PC-3 (cell line): ENCODE measurements around the gene GAPDH. TPM values are rescaled to one million over a fixed set of nuclear protein-coding genes. Genes with fewer than 3 reads are reported as not detected.

Source experiments
- ATAC-seq: fragments of 200-7000 bp; cut with Tn5 transposase; 2 replicates; pipeline ENCODE4 v1.9.1; 2020; ENCODE audit warnings: mild to moderate bottlenecking, moderate library complexity
- BruUV-seq: library from RNA; stranded (reverse); fragments of 400-500 nt; replicated peaks from 2 replicates; lab custom pipeline; 2021; lab: Mats Ljungman, UMichigan
- CTCF ChIA-PET: fragments of 300-600 bp; sonication (Branson Sonifier 250); formaldehyde crosslinking; loops from one replicate; lab custom pipeline; 2022; ENCODE audit warnings: antibody characterized with exemption; lab: Charles Lee
- POLR2A ChIA-PET: fragments of 300-600 bp; sonication (Branson Sonifier 250); formaldehyde crosslinking; loops from one replicate; lab custom pipeline; 2022; ENCODE audit warnings: antibody characterized with exemption; ENCODE audit not compliant: unreplicated experiment; lab: Charles Lee
- DNase-seq: peaks from one replicate; pipeline ENCODE4 v3.0.0-alpha.2; 2015
- H2AFZ ChIP-seq: fragments of 300-600 bp; sonication (generic); 2 replicates; pipeline ENCODE4 v1.6.0; 2016; ENCODE audit warnings: antibody characterized with exemption, low read length
- H3F3A ChIP-seq: fragments of 300-600 bp; sonication (generic); one replicate; pipeline ENCODE4 v1.6.0; 2017; ENCODE audit warnings: antibody characterized with exemption, low read length, control low read depth, mild to moderate bottlenecking; ENCODE audit not compliant: unreplicated experiment
- H3K27ac ChIP-seq: fragments of 300-600 bp; sonication (generic); 2 replicates; pipeline ENCODE4 v1.5.1; 2016; ENCODE audit warnings: mild to moderate bottlenecking, low read length
- H3K27me3 ChIP-seq: fragments of 300-600 bp; sonication (generic); 2 replicates; pipeline ENCODE4 v1.6.1; 2016; ENCODE audit warnings: low read length, mixed read lengths
- H3K36me3 ChIP-seq: fragments of 300-600 bp; sonication (generic); 2 replicates; pipeline ENCODE4 v1.6.1; 2016; ENCODE audit warnings: low read depth, mixed run types, low read length, mixed read lengths
- H3K4me1 ChIP-seq: fragments of 300-600 bp; sonication (generic); 2 replicates; pipeline ENCODE4 v1.5.1; 2016; ENCODE audit warnings: low read length; ENCODE audit not compliant: insufficient read depth
- H3K4me2 ChIP-seq: fragments of 300-600 bp; sonication (generic); 2 replicates; pipeline ENCODE4 v1.6.0; 2016; ENCODE audit warnings: low read length
- H3K4me3 ChIP-seq: fragments of 300-600 bp; sonication (generic); 2 replicates; pipeline ENCODE4 v1.5.1; 2016; ENCODE audit warnings: mild to moderate bottlenecking, low read length, mixed read lengths
- H3K79me2 ChIP-seq: fragments of 300-600 bp; sonication (generic); 2 replicates; pipeline ENCODE4 v1.6.1; 2017; ENCODE audit warnings: low read length, mixed read lengths
- H3K9ac ChIP-seq: fragments of 300-600 bp; sonication (generic); 2 replicates; pipeline ENCODE4 v1.6.0; 2016; ENCODE audit warnings: mild to moderate bottlenecking, low read length
- H3K9me2 ChIP-seq: fragments of 300-600 bp; sonication (generic); replicated peaks from 2 replicates; pipeline ENCODE4 v1.6.1; 2016; ENCODE audit warnings: mixed run types, low read length, mixed read lengths
- H3K9me3 ChIP-seq: fragments of 300-600 bp; sonication (generic); 2 replicates; pipeline ENCODE4 v1.6.1; 2016; ENCODE audit warnings: low read length, mixed read lengths
- H4K20me1 ChIP-seq: fragments of 300-600 bp; sonication (generic); 2 replicates; pipeline ENCODE4 v1.6.1; 2016; ENCODE audit warnings: low read length, mixed read lengths
- CTCF ChIP-seq: fragments of 300-600 bp; sonication (generic); conservative IDR thresholded peaks from 2 replicates; pipeline ENCODE4 v1.5.1; 2017; ENCODE audit warnings: antibody characterized with exemption, low read depth, mild to moderate bottlenecking, low read length
- EZH2 ChIP-seq: fragments of 300-600 bp; sonication (generic); IDR thresholded peaks from one replicate; pipeline ENCODE4 v1.6.1; 2017; ENCODE audit warnings: antibody characterized with exemption, mild to moderate bottlenecking, low read length; ENCODE audit not compliant: unreplicated experiment
- EZH2phosphoT487 ChIP-seq: fragments of 300-600 bp; sonication (generic); IDR thresholded peaks from 2 replicates; pipeline ENCODE4 v1.6.1; 2018; ENCODE audit warnings: mild to moderate bottlenecking, antibody characterized with exemption, low read length, borderline replicate concordance
- intact Hi-C: fragments of 100-400 bp; cut with micrococcal nuclease; formaldehyde crosslinking; loops from 2 replicates; pipeline ENCODE4 v1.9.0; 2023
- total RNA-seq: library from RNA; depleted of rRNA; stranded (reverse); fragments of >200 nt; gene quantifications from 2 replicates; pipeline ENCODE4 v1.2.3, GENCODE V29; 2014

GAPDH gene
- total RNA-seq, 1 experiment from 2014 or later, result 7,326 TPM

- no peaks in the 10 kb centered on the region for H3K27me3 ChIP-seq
- H3F3A ChIP-seq, result peaks cover 22% of the 10 kb centered on the region
- POLR2A ChIA-PET, result no interaction called here
- no peak for DNase-seq
- H3K9ac ChIP-seq, result peak overlapping the region; percentile 96
- H2AFZ ChIP-seq, result no peak overlapping the region
- ATAC-seq, result no peak
- H3K9me2 ChIP-seq, result no peaks in the 10 kb centered on the region
- peaks cover 47% of the 10 kb centered on the region for H3K79me2 ChIP-seq
- H3K36me3 ChIP-seq, result peaks cover 36% of the 10 kb centered on the region
- TF ChIP-seq CTCF (no peak), EZH2phosphoT487 (no peak), EZH2 (no peak)
- CTCF ChIA-PET, result no interaction called here
- peaks cover 42% of the 10 kb centered on the region for H4K20me1 ChIP-seq
- peak overlapping the region; percentile 99 for H3K4me2 ChIP-seq
- H3K4me1 ChIP-seq, result peaks cover 48% of the 10 kb centered on the region
- intact Hi-C loops, result loop anchor here (2.0 kb wide), 1 partner anchor 199 kb away; no protein-coding TSS in a partner anchor
- no TSS peak for BruUV-seq
- peak overlapping the region; percentile 97 for H3K4me3 ChIP-seq
- peak overlapping the region; percentile 99 for H3K27ac ChIP-seq
- H3K9me3 ChIP-seq, result no peaks in the 10 kb centered on the region
Observed at GRCh38 chr12:6535960-6536847, 1.9 kb downstream of the GAPDH start.

GRCh38 chr12:6536894-6537579, 2.7 kb downstream of the GAPDH start:
- ATAC-seq (no peak), DNase-seq (no peak)
- CTCF ChIA-PET, result no interaction called here
- peaks cover 22% of the 10 kb centered on the region for H3F3A ChIP-seq
- POLR2A ChIA-PET, result no interaction called here
- intact Hi-C loops, result no loop called here
- peaks cover 34% of the 10 kb centered on the region for H3K36me3 ChIP-seq
- peak overlapping the region; percentile 99 for H3K4me2 ChIP-seq
- H3K4me3 ChIP-seq, result peak overlapping the region; percentile 97
- no peak overlapping the region for H2AFZ ChIP-seq
- H3K9me2 ChIP-seq, result no peaks in the 10 kb centered on the region
- H3K4me1 ChIP-seq, result peaks cover 42% of the 10 kb centered on the region
- TF ChIP-seq EZH2 (no peak), CTCF (no peak), EZH2phosphoT487 (no peak)
- H3K27me3 ChIP-seq, result no peaks in the 10 kb centered on the region
- BruUV-seq, result no TSS peak
- no peak overlapping the region for H3K27ac ChIP-seq
- peaks cover 42% of the 10 kb centered on the region for H4K20me1 ChIP-seq
- no peaks in the 10 kb centered on the region for H3K9me3 ChIP-seq
- H3K79me2 ChIP-seq, result peaks cover 47% of the 10 kb centered on the region
- H3K9ac ChIP-seq, result no peak overlapping the region
